CD4-positive, alpha-beta T cell (primary cell): ENCODE data around the gene FASTK. TPM values are rescaled to one million over a fixed set of nuclear protein-coding genes. Genes with fewer than 3 reads are reported as not detected.

Experiments used
- ATAC-seq: fragments of 200-7000 bp; cut with Tn5 transposase; one replicate; pipeline ENCODE4 v1.10.0; 2022; ENCODE audit warnings: mild to moderate bottlenecking; ENCODE audit not compliant: poor library complexity
- CTCF ChIA-PET: fragments of 350-600 bp; sonication (Branson Sonifier 250); formaldehyde crosslinking; loops from one replicate; lab custom pipeline; 2021; ENCODE audit warnings: antibody characterized with exemption, inconsistent platforms; lab: Charles Lee
- POLR2A ChIA-PET: fragments of 350-600 bp; sonication (Branson Sonifier 250); formaldehyde crosslinking; loops from one replicate; lab custom pipeline; 2021; ENCODE audit warnings: antibody characterized with exemption, inconsistent platforms; lab: Charles Lee
- DNase-seq, 14 experiments: peaks; one replicate each; pipeline ENCODE4 v3.0.0-alpha.2; 2013 to 2020; ENCODE audit warnings: mixed read lengths in 2 of 14
- H3K27ac ChIP-seq, 2 donors: one replicate each; pipeline versions ENCODE4 v1.5.1 to v1.7.0; 2013; ENCODE audit warnings: low read length in 2 of 2, low read depth in 1 of 2, mild to moderate bottlenecking in 1 of 2
- H3K27me3 ChIP-seq, 2 experiments: 1 replicate in 1 of 2; 2 replicates in 1 of 2; pipeline versions ENCODE4 v1.6.1 to v1.7.0; 2013; ENCODE audit warnings: low read length in 2 of 2, control low read depth in 1 of 2, mild to moderate bottlenecking in 1 of 2, moderate library complexity in 1 of 2; ENCODE audit not compliant: insufficient read depth in 2 of 2, control insufficient read depth in 1 of 2
- H3K36me3 ChIP-seq: one replicate; pipeline ENCODE4 v1.6.1; 2013; ENCODE audit warnings: low read length, control low read depth; ENCODE audit not compliant: insufficient read depth
- H3K4me1 ChIP-seq: one replicate; pipeline ENCODE4 v1.6.1; 2013; ENCODE audit warnings: low read length, control low read depth; ENCODE audit not compliant: insufficient read depth
- H3K4me3 ChIP-seq: one replicate; pipeline ENCODE4 v1.5.1; 2013; ENCODE audit warnings: mild to moderate bottlenecking, low read length, moderate library complexity
- H3K9me3 ChIP-seq, 2 experiments: 1 replicate in 1 of 2; 2 replicates in 1 of 2; pipeline versions ENCODE4 v1.6.1 to v1.7.0; 2013; ENCODE audit warnings: low read length in 2 of 2, mild to moderate bottlenecking in 2 of 2, control low read depth in 1 of 2, moderate library complexity in 1 of 2; ENCODE audit not compliant: control insufficient read depth in 1 of 2, insufficient read depth in 1 of 2
- H3K27ac Mint-ChIP-seq: one replicate; pipeline ENCODE4 v1.8.0; 2020; ENCODE audit warnings: mixed read lengths
- H3K27me3 Mint-ChIP-seq: one replicate; pipeline ENCODE4 v1.8.0; 2021; ENCODE audit warnings: mixed read lengths
- H3K36me3 Mint-ChIP-seq: one replicate; pipeline ENCODE4 v1.8.0; 2021; ENCODE audit warnings: low read depth, mixed read lengths
- H3K4me1 Mint-ChIP-seq: one replicate; pipeline ENCODE4 v1.8.0; 2021; ENCODE audit warnings: low read depth, mixed read lengths
- H3K4me3 Mint-ChIP-seq: one replicate; pipeline ENCODE4 v1.8.0; 2020; ENCODE audit warnings: mild to moderate bottlenecking, mixed read lengths
- H3K9me3 Mint-ChIP-seq: one replicate; pipeline ENCODE4 v1.8.0; 2020; ENCODE audit warnings: mixed read lengths
- intact Hi-C, 2 experiments: fragments of 100-400 bp; cut with DNase I in 1 of 2; cut with micrococcal nuclease in 1 of 2; formaldehyde crosslinking; loops; one replicate each; pipeline versions ENCODE4 v1.15.1 to v1.9.0; 2023 to 2025; cut with DNase I, micrococcal nuclease
- total RNA-seq, 174 experiments: library from RNA in 2 of 174; stranded (reverse) in 2 of 174; gene quantifications; one replicate each; pipeline ENCODE4 v1.2.3 and lab custom pipeline; 2021 to 2026
- TF ChIP-seq, protein P1 (sequence below): fragments of 200-600 bp; IDR thresholded peaks from one replicate; pipeline ENCODE4 v1.8.0; 2022; ENCODE audit warnings: antibody characterized with exemption, mild to moderate bottlenecking

The FASTK gene
- total RNA-seq, 2 experiments from 2014 or later = 82.2 to 84.2 TPM

DNA sequence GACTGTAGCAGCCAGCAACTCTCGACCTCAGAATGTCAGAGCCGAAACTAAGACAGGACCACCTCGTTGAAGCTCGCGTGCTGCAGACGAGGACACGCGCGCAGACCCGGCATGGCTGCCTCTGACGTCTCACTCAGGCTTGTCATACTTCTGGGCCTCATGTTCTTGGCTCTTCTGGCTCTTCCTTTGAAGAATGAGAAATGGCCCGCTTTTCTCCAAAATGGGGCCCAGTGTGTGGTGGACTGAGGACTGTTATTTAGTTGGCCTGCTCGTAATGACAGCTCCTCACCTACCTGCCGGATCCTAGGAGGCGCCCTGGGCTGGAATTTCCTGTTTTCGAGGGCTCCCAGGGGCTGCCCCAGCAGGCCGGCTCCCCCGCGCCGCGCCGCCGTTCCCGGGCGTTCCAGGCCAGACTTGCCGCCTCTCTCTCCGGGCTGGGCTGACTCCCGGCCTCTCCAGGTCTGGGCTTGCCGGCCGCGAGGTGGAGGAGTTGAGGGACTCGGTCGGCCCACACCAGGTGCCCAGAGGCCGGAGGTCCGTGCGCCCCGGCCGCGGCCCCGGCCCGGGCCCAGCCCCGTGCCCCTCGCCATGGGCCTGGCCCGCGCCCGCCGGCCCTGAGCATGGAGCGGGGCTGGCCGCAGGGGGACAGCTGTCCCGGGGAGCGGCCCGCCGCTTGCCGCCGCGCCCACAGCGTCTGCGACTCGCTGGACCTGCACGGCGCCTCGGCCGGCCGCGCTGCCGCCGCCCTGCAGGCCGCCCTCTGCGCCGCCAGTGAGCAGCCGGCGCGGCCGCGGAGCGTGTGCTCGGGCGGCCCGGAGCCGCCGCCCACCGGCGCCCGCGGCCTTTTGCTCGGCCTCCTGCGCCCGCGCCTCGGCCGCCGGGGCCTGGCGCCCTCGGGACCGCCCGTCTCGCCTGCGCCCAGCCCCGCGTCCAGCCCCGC, 33.8 kb upstream of the FASTK start:
- intact Hi-C loops = loop anchor here (5.0 kb wide), 2 partner anchors 97 to 102 kb away; no protein-coding TSS in a partner anchor
- CTCF ChIA-PET = no interaction called here
- ATAC-seq = no peak

DNA sequence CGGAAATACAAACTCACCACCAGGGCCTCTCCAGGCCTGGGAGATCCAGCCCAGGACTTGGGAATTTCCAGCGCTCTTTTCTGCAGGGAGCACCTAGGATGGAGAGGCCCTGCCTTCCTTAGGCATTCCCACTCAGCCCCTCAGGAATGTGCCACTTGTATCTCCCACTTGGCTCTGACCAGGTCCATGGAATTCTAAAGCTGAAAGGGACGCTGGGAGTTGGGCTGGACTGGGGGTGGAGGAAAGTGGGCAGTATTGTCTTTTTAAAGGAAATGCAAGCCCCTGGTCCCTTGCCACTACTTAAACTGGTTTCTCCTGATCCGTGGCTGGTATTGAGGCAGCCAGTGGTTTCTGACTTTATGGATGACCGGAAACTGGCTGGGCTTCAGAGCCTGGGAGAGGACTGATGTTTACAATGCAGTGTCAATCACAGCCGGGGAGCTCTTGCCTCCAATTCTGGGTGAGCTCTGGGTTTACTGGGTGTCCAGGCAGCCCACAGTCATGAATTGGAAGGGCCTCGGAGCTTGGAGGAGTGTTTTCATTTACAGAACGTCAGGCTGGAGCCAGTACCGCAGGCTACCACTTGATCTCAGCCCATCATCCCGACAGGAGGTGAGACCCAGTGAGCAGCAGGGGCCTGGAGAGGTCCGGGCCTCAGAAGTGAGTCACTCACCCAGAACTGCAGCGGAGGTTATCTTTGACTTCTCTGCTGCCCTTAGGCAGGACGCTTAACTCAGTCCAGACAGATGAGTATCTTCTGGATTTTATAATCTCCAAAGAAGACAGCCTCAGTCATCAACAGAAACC, 32.9 kb upstream of the FASTK start:
- H3K4me1 ChIP-seq = peaks cover 45% of the 10 kb centered on the region
- Mint-ChIP-seq H3K9me3 (no peaks in the 10 kb centered on the region), H3K36me3 (peaks cover 8% of the 10 kb centered on the region), H3K4me1 (peaks cover 14% of the 10 kb centered on the region), H3K27ac (no peak overlapping the region), H3K4me3 (peak overlapping the region; percentile 56), H3K27me3 (peaks cover 22% of the 10 kb centered on the region)
- H3K4me3 ChIP-seq = no peak overlapping the region
- TF ChIP-seq, protein P1, sequence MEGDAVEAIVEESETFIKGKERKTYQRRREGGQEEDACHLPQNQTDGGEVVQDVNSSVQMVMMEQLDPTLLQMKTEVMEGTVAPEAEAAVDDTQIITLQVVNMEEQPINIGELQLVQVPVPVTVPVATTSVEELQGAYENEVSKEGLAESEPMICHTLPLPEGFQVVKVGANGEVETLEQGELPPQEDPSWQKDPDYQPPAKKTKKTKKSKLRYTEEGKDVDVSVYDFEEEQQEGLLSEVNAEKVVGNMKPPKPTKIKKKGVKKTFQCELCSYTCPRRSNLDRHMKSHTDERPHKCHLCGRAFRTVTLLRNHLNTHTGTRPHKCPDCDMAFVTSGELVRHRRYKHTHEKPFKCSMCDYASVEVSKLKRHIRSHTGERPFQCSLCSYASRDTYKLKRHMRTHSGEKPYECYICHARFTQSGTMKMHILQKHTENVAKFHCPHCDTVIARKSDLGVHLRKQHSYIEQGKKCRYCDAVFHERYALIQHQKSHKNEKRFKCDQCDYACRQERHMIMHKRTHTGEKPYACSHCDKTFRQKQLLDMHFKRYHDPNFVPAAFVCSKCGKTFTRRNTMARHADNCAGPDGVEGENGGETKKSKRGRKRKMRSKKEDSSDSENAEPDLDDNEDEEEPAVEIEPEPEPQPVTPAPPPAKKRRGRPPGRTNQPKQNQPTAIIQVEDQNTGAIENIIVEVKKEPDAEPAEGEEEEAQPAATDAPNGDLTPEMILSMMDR = no peak
- POLR2A ChIA-PET = no interaction called here
- CTCF ChIA-PET = no interaction called here
- H3K27me3 ChIP-seq = peaks cover 5 to 10% of the 10 kb centered on the region in 2 experiments
- DNase-seq = no peak
- H3K9me3 ChIP-seq = no peaks in the 10 kb centered on the region
- ATAC-seq = no peak
- intact Hi-C loops = loop anchor here (5.0 kb wide), 2 partner anchors 96 to 101 kb away; no protein-coding TSS in a partner anchor
- H3K27ac ChIP-seq = no peak overlapping the region
- H3K36me3 ChIP-seq = no peaks in the 10 kb centered on the region

More for the DNA sequence above, 33.8 kb upstream of the FASTK start:
- H3K9me3 ChIP-seq = no peaks in the 10 kb centered on the region
- H3K36me3 ChIP-seq = no peaks in the 10 kb centered on the region
- H3K4me3 ChIP-seq = no peak overlapping the region
- no peak overlapping the region for H3K27ac ChIP-seq
- H3K27me3 ChIP-seq = peaks cover 5 to 10% of the 10 kb centered on the region in 2 experiments
- Mint-ChIP-seq H3K36me3 (peaks cover 17% of the 10 kb centered on the region), H3K27ac (no peak overlapping the region), H3K9me3 (no peaks in the 10 kb centered on the region), H3K27me3 (peaks cover 22% of the 10 kb centered on the region), H3K4me3 (peak overlapping the region; percentile 56), H3K4me1 (peaks cover 18% of the 10 kb centered on the region)
- POLR2A ChIA-PET = interaction anchor here (1.1 kb wide), 1 partner anchor 101 kb away, joined by 3 read pairs; no protein-coding TSS in a partner anchor
- TF ChIP-seq, protein P1 = no peak
- H3K4me1 ChIP-seq = peaks cover 47% of the 10 kb centered on the region
- DNase-seq = no peak

DNA sequence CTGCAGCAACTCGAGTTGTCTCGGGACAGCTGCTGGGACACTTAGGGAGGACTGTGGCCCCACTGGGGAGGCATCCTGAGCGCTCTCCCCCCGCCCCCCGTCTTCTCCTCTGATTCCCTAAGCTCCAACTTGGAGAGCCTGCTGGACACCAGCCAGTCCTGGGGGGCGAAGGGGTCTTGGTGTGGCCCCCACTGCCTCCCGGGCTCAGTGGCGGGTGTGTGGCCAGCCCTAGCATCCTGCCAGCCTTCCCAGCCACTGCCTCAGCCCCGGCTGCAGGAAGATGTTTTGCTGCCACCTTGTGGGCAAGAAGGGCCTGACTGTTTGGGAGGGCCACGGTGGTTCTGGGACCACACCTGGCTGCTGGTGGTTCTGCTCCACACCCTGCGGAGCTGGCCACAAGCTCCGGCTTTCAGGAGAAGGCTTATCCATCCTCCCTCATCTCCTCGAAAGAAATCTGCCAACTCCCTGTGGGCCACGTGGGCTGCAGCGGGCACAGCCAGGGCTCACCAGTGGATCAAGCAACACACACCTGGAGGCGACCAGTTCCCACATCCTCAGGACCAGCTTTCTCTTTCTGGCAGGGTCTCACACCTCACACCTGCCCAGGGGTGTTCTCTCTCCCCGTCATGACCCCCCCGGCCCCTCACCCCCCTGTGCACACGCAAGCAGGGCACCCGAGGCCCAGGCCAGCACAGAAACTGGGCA, 30.5 kb upstream of the FASTK start:
- POLR2A ChIA-PET = interaction anchor here (1.3 to 1.4 kb wide), 2 partner anchors 83 to 100 kb away, joined by 3 to 5 read pairs; partner anchors contain the start of gene ABCB8

More for the DNA sequence above, 30.5 kb upstream of the FASTK start:
- Mint-ChIP-seq H3K27ac (no peak overlapping the region), H3K27me3 (peaks cover 22% of the 10 kb centered on the region), H3K4me3 (no peak overlapping the region), H3K36me3 (no peaks in the 10 kb centered on the region), H3K4me1 (peaks cover 9% of the 10 kb centered on the region), H3K9me3 (no peaks in the 10 kb centered on the region)
- H3K27ac ChIP-seq = no peak overlapping the region
- peaks cover 20% of the 10 kb centered on the region for H3K4me1 ChIP-seq
- ATAC-seq (peak; percentile 75), DNase-seq (peak; percentile 60 to 85 (median 72))
- peaks cover 5 to 10% of the 10 kb centered on the region in 2 experiments for H3K27me3 ChIP-seq
- intact Hi-C loops = loop anchor here (1.0 to 5.0 kb wide), 8 partner anchors 22 to 332 kb away; partner anchors contain the start of gene ABCB8 (in 1 of the 2)
- no peaks in the 10 kb centered on the region for H3K9me3 ChIP-seq
- no peak overlapping the region for H3K4me3 ChIP-seq
- TF ChIP-seq, protein P1 = peak; percentile 80
- no peaks in the 10 kb centered on the region for H3K36me3 ChIP-seq
- CTCF ChIA-PET = interaction anchor here (0.7 to 2.9 kb wide), 9 partner anchors 13 to 332 kb away, joined by 3 to 9 read pairs (median 4); partner anchors contain the start of genes ABCB8, SLC4A2 and TMUB1
